DMS53 treated with DMSO at 0.1 percent for 48 hours (cell line): ENCODE measurements around the gene SIX1.

Source experiments
- DNase-seq: peaks from one replicate; lab custom pipeline; 2025; ENCODE audit not compliant: unreplicated experiment; lab: John Stamatoyannopoulos, UW

SIX1 gene

DNA sequence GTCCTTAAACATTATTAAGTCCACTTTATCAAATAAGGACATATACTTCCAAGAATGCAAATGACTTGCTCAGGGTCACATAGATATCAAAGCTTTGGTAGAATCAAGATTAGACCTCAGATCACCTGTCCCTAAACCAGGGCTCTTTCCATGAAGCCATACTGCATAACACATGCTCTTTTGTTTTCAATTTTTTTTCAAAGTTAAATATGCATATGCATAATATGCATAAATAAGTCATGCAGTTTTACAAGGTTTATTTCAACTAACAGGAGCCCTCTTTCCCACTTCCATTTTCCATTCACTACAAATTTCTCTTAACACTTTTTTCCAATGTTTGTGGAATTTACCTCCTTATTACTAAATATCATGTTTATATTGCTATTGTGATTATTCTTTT is 53.1 kb downstream of the SIX1 start:
- DNase-seq = no peak

DNA sequence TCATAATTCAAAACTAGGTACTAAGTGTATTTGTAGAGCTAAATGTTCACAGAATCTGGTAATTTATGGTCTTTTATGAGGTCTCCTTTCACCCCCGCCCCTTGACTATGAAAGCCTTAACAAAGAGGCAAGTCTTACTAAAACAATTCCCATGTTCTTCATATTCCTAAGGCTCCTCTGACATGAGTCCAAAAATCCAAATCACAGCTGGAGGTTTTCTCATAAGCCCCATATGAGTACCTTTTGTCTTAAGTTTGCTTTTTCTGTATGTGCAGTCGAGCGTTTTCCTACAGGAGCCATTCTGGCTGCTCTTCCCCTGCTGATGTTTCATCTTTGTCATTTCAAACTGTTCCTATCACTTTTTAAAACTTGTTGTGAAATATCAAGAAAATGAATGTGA is 55.2 kb downstream of the SIX1 start:
- DNase-seq = no peak
